ENCODE measurements around the gene TXN2. TPM values are rescaled to one million over a fixed set of nuclear protein-coding genes. Genes with fewer than 3 reads are reported as not detected.
A peak's percentile ranks its signal among the peaks of the same experiment; 100 is the strongest.

TXN2 gene
- total RNA-seq, 1 donor from 2014 or later, result 127 TPM

DNA sequence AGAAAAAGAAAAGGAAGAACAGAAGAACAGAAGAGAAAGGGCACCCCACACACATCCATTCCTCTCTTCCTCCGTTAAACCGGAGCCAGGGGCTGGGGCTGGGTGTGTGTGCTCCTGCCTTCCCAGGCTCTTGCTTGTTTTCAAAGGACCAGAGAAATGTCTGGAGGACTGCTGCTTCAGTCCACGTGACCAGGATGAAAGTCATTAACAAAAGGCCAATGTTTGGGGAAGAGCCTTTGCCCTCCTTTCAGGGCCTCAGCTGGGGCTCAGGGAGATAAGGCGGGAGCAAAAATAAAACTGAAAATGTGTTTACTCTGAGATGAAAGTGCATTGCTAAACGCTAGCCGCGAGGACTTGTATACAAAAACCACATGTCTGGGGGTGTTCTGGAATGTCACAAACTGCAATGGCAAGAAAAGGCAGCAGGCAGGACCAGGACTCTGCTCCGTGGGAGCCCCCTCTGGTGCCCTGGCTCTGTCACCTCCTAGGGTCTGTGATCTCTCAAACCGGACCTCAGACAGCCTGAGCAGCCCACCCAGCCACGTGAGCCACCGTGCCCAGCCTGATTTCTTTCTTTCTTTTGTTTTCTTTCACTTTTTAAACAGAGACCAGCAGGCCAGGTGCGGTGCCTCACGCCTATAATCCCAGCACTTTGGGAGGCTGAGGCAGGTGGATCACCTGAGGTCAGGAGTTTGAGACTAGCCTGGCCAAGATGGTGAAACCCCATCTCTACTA, 62.1 kb downstream of the TXN2 start:
- DNase-seq (ENCODE audit: missing footprints) (no peak), ATAC-seq (peak; percentile 82)
- intact Hi-C loops (cut with DNase I), result loop anchor here (5.0 kb wide), 1 partner anchor 53 kb away; no protein-coding TSS in a partner anchor

DNA sequence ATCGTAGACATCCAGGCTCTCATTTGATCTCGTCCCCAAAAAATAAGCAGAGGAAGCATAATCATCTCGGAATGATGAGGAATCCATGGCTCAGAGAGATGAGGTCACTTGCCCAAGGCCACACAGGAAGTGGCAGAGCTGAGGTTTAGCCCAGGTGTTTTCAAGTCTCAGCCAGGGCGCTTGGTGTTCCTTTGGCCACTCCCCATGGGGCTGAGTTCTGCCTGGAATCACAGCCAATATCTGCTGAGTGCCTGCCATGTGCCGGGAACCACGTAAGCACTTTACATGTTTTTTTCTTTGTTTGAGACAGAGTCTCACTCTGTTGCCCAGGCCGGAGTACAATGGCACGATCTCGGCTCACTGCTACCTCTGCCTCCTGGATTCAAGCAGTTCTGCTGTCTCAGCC, 64.2 kb downstream of the TXN2 start:
- intact Hi-C loops (cut with DNase I), result loop anchor here (5.0 kb wide), 1 partner anchor 55 kb away; no protein-coding TSS in a partner anchor
- ATAC-seq, result no peak
- DNase-seq (ENCODE audit: missing footprints), result no peak

Other genes with a start within 250 kb of the TXN2 start
- gene APOL2, start 242.1 kb downstream of the TXN2 start, total RNA-seq, result 67.0 TPM
- gene APOL1, start 228.5 kb downstream of the TXN2 start, total RNA-seq, result 22.1 TPM
- 180 TPM for gene MYH9, start 93.7 kb downstream of the TXN2 start, total RNA-seq
- gene FOXRED2, start 25.4 kb upstream of the TXN2 start, total RNA-seq, result 11.3 TPM
- gene EIF3D, start 47.5 kb upstream of the TXN2 start, total RNA-seq, result 67.1 TPM
- not detected for gene CACNG2, start 222.1 kb upstream of the TXN2 start, total RNA-seq